Activated naive CD4-positive, alpha-beta T cell (primary cell): ENCODE measurements around the gene YWHAQ.
A peak's percentile ranks its signal among the peaks of the same experiment; 100 is the strongest.
"Not testable (repeated sequence)": the region's sequence is repeated elsewhere in the genome, so short reads cannot be mapped to it uniquely, and the experiment has no call there.

Experiments
- DNase-seq, 4 experiments: peaks; one replicate each; lab custom pipeline; 2025; lab: John Stamatoyannopoulos, UW

YWHAQ gene

DNA sequence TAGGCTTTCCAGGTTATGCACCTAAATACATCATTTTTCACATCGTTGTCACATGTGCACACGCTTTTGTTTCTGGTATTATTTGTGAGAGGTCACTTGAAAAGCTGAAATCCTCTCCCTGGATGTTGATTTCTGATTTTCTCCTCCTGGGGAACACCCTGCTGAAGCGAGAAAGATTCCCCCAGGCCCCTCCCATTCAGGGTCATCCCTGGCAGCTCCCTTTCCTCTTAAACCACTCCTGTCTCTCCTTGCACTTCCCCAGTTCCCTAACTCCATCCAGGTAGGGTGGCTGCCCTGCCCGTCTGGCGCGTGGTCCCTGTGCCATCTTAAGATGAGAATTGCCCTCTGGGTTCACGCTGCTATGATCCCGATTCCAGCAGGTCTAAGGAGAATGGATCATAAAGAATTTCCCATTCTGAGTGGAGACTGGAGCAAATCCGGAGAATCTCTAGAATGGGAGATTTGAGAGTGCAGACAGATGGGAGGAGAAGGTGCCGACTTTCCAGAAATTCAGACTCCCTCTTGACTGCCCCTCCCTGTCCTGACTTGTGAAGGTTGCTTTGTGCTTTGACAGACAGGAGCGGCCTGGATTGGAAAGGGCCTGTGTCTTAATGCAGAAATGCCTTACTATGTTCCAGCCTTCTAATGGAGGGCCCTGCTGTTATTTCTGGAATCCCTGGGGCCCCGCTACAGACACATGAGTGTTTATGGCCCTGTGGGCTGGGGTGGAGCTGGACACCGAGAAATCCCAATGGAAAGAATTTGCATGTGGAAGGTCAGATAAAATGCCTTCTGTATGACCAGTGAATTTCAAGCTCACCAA, 1.3 kb upstream of the YWHAQ start:
- no peak for DNase-seq

DNA sequence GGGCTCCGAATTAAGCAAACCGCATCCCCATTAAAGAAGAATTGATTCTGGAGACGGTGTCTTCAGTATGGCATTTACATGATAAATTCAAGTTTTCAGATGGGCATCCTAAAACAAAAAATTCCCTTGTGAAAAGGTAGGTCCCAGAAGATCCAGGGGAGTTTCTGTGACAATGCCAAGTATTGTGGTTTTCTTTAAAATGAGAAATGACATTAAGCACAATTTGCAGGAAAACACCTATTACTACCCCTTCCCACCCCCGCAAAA, 689 bp upstream of the YWHAQ start:
- DNase-seq = no peak

DNA sequence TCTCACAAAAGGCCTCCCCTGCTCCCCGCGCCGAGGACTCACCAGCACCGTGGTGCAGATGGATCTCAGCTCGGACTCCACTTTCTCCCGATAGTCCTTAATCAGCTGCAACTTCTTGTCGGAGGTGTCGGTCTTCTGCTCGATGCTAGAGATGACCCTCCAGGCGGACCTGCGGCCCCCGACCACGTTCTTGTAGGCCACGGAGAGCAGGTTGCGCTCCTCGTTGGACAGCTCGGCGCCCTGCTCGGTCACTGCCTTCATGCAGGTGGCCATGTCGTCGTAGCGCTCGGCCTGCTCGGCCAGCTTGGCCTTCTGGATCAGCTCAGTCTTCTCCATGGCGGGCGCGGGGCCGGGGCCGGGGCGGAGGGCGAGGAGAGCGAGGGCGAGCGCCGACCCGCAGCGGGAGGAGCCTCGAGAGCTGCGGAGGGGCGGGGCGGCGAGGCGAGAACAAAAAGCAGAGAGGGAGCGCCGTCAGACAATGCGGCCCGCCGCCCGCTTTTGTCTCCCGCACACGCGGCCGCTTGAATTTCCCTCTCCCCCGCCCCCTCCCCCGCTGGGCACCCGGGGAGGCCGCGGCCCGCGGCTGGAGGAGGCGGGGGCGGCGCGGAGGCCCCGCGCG, 571 bp downstream of the YWHAQ start:
- peak; percentile 28 to 65 (median 47) for DNase-seq

GRCh38 chr2:9629222-9630116, 1.3 kb downstream of the YWHAQ start:
- DNase-seq = no peak

- DNase-seq = no peak
Observed at GRCh38 chr2:9627310-9627709, 3.5 kb downstream of the YWHAQ start.

- DNase-seq = no peak
Observed at GRCh38 chr2:9623151-9623550, 7.6 kb downstream of the YWHAQ start.

DNA sequence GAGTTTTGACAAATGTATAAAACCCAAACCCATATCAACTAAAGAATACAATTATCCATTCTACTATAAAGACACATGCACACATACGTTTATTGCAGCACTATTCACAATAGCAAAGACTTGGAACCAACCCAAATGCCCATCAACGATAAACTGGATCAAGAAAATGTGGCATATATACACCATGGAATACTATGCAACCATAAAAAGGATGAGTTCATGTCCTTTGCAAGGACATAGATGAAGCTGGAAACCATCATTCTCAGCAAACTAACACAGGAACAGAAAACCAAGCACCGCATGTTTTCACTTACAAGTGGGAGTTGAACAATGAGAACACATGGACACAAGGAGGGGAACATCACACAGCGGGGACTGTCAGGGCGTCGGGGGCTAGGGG, 9.1 kb downstream of the YWHAQ start:
- not testable (repeated sequence) for DNase-seq

- no peak for DNase-seq
Observed at GRCh38 chr2:9618410-9618809, 12.4 kb downstream of the YWHAQ start.

DNA sequence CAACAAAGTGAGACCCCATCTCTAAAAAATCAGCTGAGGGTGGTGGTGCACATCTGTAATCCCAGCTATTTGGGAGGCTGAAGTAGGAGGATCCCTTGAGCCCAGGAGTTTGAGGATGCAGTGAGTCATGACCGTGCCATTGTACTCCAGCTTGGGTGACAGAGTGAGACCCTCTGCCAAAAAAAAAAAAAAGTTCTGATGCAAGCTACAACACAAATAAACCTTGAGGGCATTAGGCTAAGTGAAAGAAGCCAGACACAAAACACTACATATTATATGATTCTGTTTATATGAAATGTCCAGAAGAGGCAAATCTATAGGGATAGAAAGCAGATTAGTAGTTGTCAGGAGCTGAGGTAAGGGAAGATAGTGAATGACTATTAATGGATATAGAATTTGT, 13.0 kb downstream of the YWHAQ start:
- DNase-seq = no peak

GRCh38 chr2:9617296-9617695, 13.5 kb downstream of the YWHAQ start:
- no peak for DNase-seq

DNA sequence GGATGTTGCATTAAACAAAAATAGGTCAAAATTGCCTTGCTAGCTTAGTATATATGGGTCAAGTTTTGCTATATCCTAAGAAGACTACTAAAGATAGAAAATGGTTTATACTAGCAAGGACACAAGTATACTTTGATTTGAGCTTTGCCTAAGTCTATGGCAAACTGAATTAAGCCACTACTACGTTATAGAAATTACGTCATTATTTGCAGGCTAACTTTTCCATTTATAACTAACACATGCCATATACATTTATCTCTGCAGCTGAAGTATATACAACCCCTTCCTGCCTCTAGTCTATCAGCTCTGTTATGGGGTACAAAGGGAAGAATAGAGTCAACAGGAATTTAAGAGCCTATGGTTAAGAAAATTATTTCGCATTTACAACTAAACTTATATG, 16.2 kb downstream of the YWHAQ start:
- no peak for DNase-seq

DNA sequence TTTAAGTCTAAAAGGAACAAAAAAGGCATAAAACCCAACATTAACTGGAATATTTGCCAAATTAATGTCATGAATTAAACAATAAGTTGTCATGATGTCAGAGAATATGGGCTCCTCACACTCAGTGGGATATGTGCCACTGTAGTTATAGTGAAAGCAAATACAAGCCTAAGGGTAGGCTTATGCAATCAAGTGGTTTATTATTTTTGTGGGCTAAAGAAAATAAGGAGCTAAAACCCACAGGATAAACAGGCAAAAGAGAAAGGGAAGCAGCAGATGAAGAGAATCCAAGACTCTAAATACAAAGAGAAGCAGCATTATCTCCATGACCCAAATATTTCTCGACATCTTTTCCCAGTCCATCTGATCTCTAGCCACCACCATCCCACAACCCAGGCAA, 17.5 kb downstream of the YWHAQ start:
- no peak for DNase-seq

- not testable (repeated sequence) for DNase-seq
Observed at GRCh38 chr2:9611549-9611912, 19.3 kb downstream of the YWHAQ start.

GRCh38 chr2:9610781-9611548, 19.8 kb downstream of the YWHAQ start:
- no peak for DNase-seq

- not testable (repeated sequence) for DNase-seq
Observed at GRCh38 chr2:9608491-9608890, 22.3 kb downstream of the YWHAQ start.

GRCh38 chr2:9602412-9602811, 28.4 kb downstream of the YWHAQ start:
- no peak for DNase-seq

GRCh38 chr2:9601397-9601796, 29.4 kb downstream of the YWHAQ start:
- no peak for DNase-seq

DNA sequence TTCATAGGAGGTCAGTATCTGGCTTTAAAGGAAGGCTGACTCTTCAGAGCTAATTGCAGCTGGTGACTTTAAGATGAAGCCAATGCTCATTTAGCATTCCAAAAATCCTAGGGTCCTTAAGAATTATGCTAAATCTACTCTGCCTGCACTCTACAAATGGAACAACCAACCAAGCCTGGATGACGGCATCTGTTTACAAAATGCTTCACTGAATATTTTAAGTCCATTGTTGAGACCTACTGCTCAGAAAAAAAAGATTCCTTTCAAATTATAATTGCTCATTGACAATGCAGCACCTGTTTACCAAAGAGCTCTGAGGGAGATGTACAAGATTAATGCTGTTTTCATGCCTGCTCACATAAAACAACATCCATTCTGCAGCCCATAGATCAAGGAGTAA, 31.4 kb downstream of the YWHAQ start:
- DNase-seq = no peak

DNA sequence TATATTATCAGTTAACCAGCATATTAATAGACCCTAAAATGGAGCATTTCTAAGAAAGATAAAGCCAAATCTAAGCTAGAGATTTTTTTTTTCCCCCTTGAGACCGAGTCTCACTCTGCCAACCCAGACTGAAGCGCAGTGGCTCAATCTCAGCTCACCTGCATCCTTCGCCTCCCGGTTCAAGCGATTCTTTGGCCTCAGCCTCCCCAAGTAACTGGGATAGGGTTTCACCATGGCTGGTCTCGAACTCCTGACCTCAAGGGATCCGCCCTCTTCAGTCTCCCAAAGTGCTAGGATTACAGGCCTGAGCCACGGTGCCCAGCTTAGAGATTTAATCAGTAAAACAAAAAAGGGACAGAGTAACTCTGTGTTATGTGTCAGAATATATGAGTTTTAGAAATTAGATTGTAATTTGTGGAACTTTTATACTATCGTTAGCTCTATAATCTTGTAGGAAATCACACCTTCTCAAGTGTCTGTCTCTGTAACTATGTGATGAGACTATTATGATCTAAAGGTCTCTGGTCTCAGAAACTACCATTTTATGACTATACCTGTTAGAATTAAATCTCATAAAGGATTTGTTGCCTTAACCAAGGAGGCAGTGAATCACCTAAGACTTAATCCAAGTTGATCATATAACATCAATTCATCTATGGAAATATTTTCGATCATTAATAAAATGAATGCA, 34.0 kb downstream of the YWHAQ start:
- no peak for DNase-seq

DNA sequence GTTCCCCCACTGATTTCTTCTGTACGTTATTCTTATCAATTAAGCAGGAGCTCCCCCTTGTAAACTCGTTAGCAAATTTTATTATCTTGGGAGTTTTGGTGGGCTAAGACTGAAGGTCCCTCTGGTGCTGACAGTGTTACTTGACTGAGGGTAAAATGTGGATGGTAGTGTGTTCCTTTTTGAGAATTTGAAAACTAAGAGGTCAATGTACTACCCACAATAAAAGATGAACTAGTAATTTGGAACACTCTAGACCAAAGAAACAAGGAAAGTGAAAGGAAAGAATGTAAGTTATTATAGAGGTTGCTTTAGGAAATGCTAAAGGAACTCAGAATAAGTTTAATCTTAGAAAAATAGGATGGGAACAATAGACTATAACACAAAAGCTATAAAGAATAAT, 35.1 kb downstream of the YWHAQ start:
- no peak for DNase-seq

DNA sequence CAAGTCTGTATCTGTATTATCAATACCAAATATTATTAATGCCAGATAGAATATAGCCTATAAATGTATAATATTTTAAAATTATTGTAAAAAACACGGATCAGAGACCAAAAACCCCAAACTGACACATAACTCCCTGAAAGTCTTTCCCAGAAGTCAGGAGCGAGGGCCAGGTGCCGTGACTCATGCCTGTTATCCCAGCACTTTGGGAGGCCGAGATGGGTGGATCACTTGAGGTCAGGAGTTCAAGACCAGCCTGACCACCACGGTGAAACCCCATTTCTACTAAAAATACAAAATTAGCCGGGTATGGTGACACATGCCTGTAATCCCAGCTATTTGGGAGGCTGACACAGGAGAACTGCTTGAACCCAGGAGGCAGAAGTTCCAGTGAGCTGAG, 35.5 kb downstream of the YWHAQ start:
- DNase-seq = not testable (repeated sequence)
